ENCODE data around the gene SPEG.
A peak's percentile ranks its signal among the peaks of the same experiment; 100 is the strongest.

Gene SPEG

DNA sequence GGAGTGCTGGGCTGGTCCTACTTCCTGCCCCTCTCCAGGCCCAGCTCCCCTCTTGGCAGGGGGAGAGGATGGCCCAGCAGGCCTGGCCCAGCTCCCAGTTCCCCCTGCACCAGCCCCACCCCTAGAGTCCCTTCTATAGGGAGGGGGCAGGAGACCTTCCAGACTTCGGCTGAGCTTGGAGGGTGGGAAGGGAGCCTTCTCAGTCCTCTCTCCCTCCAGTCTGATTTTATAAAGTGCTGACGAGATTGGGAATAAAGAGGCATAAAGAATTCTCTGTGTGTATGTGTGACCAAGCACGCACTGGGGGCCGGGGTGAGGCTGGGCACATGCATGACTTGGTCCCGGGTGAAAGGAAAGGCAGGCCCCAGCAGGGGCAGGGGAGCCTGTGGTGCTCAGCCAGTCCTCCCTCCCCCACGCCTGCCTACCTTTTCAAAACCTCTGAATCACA lies 103.9 kb downstream of the SPEG start:
- Histone ChIP-seq H3K4me1 (ENCODE audit: control insufficient read depth, insufficient read depth, low read length) (peaks cover 4% of the 10 kb centered on the region), H3K36me3 (ENCODE audit: control insufficient read depth, insufficient read depth, low read length) (peaks cover 3% of the 10 kb centered on the region), H3K9ac (ENCODE audit: low read length) (no peak overlapping the region), H3K27ac (ENCODE audit: low read depth, low read length) (no peak overlapping the region), H3K27me3 (ENCODE audit: control insufficient read depth, insufficient read depth, low read length) (peaks cover 3% of the 10 kb centered on the region), H3K4me3 (ENCODE audit: low read length) (no peak overlapping the region)

GRCh38 chr2:219538956-219539788 lies 104.5 kb downstream of the SPEG start:
- Histone ChIP-seq H3K36me3 (ENCODE audit: control insufficient read depth, insufficient read depth, low read length) (peaks cover 3% of the 10 kb centered on the region), H3K9ac (ENCODE audit: low read length) (no peak overlapping the region), H3K4me3 (ENCODE audit: low read length) (no peak overlapping the region), H3K27me3 (ENCODE audit: control insufficient read depth, insufficient read depth, low read length) (peaks cover 3% of the 10 kb centered on the region), H3K4me1 (ENCODE audit: control insufficient read depth, insufficient read depth, low read length) (peaks cover 4% of the 10 kb centered on the region), H3K27ac (ENCODE audit: low read depth, low read length) (no peak overlapping the region)

- Histone ChIP-seq H3K9ac (ENCODE audit: low read length) (no peak overlapping the region), H3K36me3 (ENCODE audit: control insufficient read depth, insufficient read depth, low read length) (peaks cover 3% of the 10 kb centered on the region), H3K4me1 (ENCODE audit: control insufficient read depth, insufficient read depth, low read length) (peaks cover 4% of the 10 kb centered on the region), H3K4me3 (ENCODE audit: low read length) (no peak overlapping the region), H3K27me3 (ENCODE audit: control insufficient read depth, insufficient read depth, low read length) (no peaks in the 10 kb centered on the region), H3K27ac (ENCODE audit: low read depth, low read length) (no peak overlapping the region)
Observed at GRCh38 chr2:219539926-219540678, 105.5 kb downstream of the SPEG start.

DNA sequence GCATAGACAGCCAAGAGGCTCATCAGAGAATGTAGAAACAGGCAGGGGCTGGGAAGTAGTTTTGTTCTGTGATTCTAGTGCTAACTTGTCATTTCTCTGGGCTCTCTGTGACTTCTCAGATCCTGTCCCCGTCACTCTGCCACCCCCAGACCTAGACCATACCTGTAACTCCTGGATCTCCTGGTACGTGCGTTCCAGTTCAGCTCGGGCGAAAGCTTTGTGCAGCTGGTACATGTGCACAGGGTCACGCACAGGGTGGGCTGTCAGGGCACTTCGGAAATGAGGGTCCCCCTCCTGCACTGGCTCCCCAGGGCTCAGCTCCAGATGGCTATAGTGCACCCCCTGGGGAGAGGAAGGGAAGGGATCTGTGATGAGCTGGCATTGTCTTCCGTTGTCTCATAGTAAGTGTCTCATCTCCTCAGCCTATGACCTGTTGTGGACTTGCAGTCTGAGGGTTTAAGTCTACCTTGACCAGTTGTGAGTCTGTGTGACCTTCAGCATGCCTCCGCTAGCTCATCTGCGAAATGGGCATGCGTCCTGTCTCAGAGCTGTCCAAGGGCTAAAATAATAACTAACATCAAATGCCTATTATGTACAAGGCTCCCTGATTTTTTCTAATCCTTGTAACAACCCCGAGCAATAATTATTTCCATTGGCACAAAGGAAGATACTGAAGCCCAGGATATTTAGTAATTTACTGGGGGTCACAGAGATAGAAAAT lies 106.3 kb downstream of the SPEG start:
- H3K9ac ChIP-seq (ENCODE audit: low read length): no peak overlapping the region
- H3K4me1 ChIP-seq (ENCODE audit: control insufficient read depth, insufficient read depth, low read length): peaks cover 4% of the 10 kb centered on the region
- H3K27ac ChIP-seq (ENCODE audit: low read depth, low read length): no peak overlapping the region
- H3K4me3 ChIP-seq (ENCODE audit: low read length): no peak overlapping the region
- H3K36me3 ChIP-seq (ENCODE audit: control insufficient read depth, insufficient read depth, low read length): peaks cover 3% of the 10 kb centered on the region
- H3K27me3 ChIP-seq (ENCODE audit: control insufficient read depth, insufficient read depth, low read length): no peaks in the 10 kb centered on the region

GRCh38 chr2:219541611-219542180 lies 107.1 kb downstream of the SPEG start:
- Histone ChIP-seq H3K27me3 (ENCODE audit: control insufficient read depth, insufficient read depth, low read length) (no peaks in the 10 kb centered on the region), H3K4me1 (ENCODE audit: control insufficient read depth, insufficient read depth, low read length) (peaks cover 4% of the 10 kb centered on the region), H3K36me3 (ENCODE audit: control insufficient read depth, insufficient read depth, low read length) (peaks cover 3% of the 10 kb centered on the region), H3K9ac (ENCODE audit: low read length) (no peak overlapping the region), H3K27ac (ENCODE audit: low read depth, low read length) (no peak overlapping the region), H3K4me3 (ENCODE audit: low read length) (peak overlapping the region; percentile 55)

DNA sequence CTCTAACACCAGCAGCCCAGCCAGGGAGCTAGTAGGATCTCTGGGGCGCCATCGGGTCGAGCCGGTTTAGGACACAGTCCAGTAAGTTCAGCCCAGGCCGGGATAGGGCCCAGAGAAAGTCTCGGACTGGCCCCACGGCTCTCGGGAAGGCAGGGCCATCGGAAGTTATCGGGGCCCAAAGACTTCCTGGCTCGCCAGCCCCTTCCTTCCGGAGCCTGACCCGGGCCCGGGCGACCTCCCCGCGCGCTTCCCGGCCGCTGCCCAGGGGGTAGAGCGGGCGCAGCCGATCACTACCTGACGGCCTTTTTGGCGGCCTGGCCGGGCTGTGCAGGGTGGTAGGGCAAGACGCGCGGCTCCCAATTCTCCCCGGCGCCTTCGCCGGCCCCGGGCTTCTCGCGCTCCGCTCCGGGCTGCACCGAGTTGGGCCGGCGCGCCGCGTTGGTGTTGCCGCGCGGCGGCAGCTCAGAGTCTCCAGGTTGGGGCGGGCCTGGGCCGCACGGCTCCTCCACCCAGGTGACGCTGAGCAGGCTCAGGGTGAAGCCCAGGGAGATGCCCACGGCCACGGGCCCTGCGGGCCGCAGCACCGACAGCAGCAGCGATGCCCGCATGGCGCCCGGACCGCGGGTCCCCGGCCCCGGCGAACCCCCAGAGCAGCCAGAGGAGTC lies 108.4 kb downstream of the SPEG start:
- H3K27me3 ChIP-seq (ENCODE audit: control insufficient read depth, insufficient read depth, low read length): no peaks in the 10 kb centered on the region
- peaks cover 4% of the 10 kb centered on the region for H3K4me1 ChIP-seq (ENCODE audit: control insufficient read depth, insufficient read depth, low read length)
- peaks cover 3% of the 10 kb centered on the region for H3K36me3 ChIP-seq (ENCODE audit: control insufficient read depth, insufficient read depth, low read length)

GRCh38 chr2:219543596-219544358 lies 109.1 kb downstream of the SPEG start, which contains the start of the genes CHPF and TMEM198:
Gene CHPF, minus strand, starts transcription at chr2:219543809. Its CDS starts 271 bp downstream, at chr2:219543538.
Gene TMEM198, plus strand, starts transcription at chr2:219544028. Its CDS starts 700 bp downstream, at chr2:219544728.
- Histone ChIP-seq H3K27me3 (ENCODE audit: control insufficient read depth, insufficient read depth, low read length) (no peaks in the 10 kb centered on the region), H3K4me3 (ENCODE audit: low read length) (peak within 1 kb of the TSS; percentile 66), H3K4me1 (ENCODE audit: control insufficient read depth, insufficient read depth, low read length) (peaks cover 4% of the 10 kb centered on the region), H3K9ac (ENCODE audit: low read length) (no peak within 1 kb of the TSS), H3K36me3 (ENCODE audit: control insufficient read depth, insufficient read depth, low read length) (peaks cover 3% of the 10 kb centered on the region), H3K27ac (ENCODE audit: low read depth, low read length) (peak within 1 kb of the TSS; percentile 79)

More for the DNA sequence above, 108.4 kb downstream of the SPEG start:
- Histone ChIP-seq H3K9ac (ENCODE audit: low read length) (no peak overlapping the region), H3K4me3 (ENCODE audit: low read length) (peak overlapping the region; percentile 66), H3K27ac (ENCODE audit: low read depth, low read length) (peak overlapping the region; percentile 79)

DNA sequence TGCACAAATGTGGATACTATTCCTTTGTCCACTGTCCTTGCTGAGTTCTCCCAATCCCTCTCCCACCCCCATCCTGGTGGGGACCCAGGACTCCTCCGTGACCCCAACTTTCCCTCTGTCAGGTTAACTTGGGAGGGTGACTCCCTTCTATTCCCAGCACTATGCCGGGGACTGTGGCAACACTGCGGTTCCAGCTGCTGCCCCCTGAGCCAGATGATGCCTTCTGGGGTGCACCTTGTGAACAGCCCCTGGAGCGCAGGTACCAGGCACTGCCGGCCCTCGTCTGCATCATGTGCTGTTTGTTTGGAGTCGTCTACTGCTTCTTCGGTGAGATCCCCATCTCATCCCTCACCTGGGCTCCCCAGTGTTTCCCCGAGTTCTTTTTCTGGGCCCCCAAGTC lies 109.9 kb downstream of the SPEG start:
- peak overlapping the region; percentile 66 for H3K4me3 ChIP-seq (ENCODE audit: low read length)

DNA sequence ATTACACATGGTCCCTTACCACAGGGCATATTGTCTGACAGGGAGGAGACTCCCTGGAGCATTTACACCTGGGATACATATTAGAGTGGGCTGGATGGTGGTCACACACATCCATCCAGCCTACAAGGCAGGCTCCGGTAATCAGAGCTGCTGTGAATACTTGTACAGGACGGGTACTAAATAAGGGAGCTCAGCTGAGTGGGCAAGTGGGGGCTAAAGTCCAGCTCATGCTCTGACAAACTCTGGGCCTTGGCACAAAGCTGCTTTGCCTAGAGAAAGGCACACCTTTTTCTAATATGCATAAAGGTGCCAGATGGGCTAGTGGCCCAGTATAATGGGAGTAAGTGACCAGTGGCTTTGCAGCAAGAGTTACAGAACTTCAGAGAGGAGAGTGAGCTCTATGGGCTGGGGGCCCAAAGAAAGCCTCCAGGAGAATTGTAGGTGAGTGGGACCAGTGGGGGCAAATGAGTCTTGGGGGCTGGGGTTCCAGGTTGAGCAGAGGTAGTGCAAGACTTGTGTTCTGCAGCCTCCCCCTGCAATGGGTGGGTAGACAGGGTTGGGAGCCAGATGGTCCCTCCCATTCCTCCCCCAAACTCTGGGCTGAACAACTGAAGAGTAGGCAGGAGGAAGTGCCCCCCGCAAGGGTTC lies 110.8 kb downstream of the SPEG start:
- H3K4me1 ChIP-seq (ENCODE audit: control insufficient read depth, insufficient read depth, low read length): peaks cover 4% of the 10 kb centered on the region
- H3K9ac ChIP-seq (ENCODE audit: low read length): no peak overlapping the region
- H3K4me3 ChIP-seq (ENCODE audit: low read length): no peak overlapping the region
- no peaks in the 10 kb centered on the region for H3K27me3 ChIP-seq (ENCODE audit: control insufficient read depth, insufficient read depth, low read length)
- H3K36me3 ChIP-seq (ENCODE audit: control insufficient read depth, insufficient read depth, low read length): no peaks in the 10 kb centered on the region
- H3K27ac ChIP-seq (ENCODE audit: low read depth, low read length): no peak overlapping the region

More for the DNA sequence above, 109.9 kb downstream of the SPEG start:
- no peaks in the 10 kb centered on the region for H3K36me3 ChIP-seq (ENCODE audit: control insufficient read depth, insufficient read depth, low read length)
- no peak overlapping the region for H3K9ac ChIP-seq (ENCODE audit: low read length)
- no peak overlapping the region for H3K27ac ChIP-seq (ENCODE audit: low read depth, low read length)
- no peaks in the 10 kb centered on the region for H3K27me3 ChIP-seq (ENCODE audit: control insufficient read depth, insufficient read depth, low read length)
- peaks cover 4% of the 10 kb centered on the region for H3K4me1 ChIP-seq (ENCODE audit: control insufficient read depth, insufficient read depth, low read length)

DNA sequence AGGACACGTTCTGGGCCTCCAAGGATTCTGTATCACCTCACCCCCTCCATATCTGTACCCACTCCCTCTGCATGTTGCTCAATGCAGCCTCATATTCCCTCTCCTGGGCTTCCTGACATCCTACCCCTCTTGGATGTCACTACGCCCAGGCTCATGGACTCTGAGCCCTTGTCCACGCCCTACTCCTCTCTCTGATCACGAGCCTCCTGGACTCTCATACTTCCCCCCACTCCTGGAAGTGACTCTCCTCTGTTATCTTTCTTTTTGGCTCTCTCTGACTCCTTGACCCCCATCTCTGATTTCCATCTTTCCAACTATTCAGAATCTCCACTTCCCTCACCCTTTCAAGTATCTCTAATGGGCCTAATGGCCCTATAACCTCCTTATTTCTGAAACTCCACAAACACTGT lies 111.3 kb downstream of the SPEG start:
- Histone ChIP-seq H3K27me3 (ENCODE audit: control insufficient read depth, insufficient read depth, low read length) (peaks cover 3% of the 10 kb centered on the region), H3K9ac (ENCODE audit: low read length) (no peak overlapping the region), H3K27ac (ENCODE audit: low read depth, low read length) (no peak overlapping the region), H3K4me1 (ENCODE audit: control insufficient read depth, insufficient read depth, low read length) (peaks cover 4% of the 10 kb centered on the region), H3K4me3 (ENCODE audit: low read length) (no peak overlapping the region), H3K36me3 (ENCODE audit: control insufficient read depth, insufficient read depth, low read length) (no peaks in the 10 kb centered on the region)

DNA sequence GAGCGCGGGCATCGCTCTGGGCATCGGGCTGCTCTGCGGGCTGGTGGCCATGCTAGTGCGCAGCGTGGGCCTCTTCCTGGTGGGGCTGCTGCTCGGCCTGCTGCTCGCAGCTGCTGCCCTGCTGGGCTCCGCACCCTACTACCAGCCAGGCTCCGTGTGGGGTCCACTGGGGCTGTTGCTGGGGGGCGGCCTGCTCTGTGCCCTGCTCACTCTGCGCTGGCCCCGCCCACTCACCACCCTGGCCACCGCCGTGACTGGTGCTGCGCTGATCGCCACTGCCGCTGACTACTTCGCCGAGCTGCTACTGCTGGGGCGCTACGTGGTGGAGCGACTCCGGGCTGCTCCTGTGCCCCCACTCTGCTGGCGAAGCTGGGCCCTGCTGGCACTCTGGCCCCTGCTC lies 113.0 kb downstream of the SPEG start:
- peaks cover 4% of the 10 kb centered on the region for H3K4me1 ChIP-seq (ENCODE audit: control insufficient read depth, insufficient read depth, low read length)
- H3K9ac ChIP-seq (ENCODE audit: low read length): no peak overlapping the region
- peaks cover 3% of the 10 kb centered on the region for H3K27me3 ChIP-seq (ENCODE audit: control insufficient read depth, insufficient read depth, low read length)
- H3K4me3 ChIP-seq (ENCODE audit: low read length): no peak overlapping the region
- H3K36me3 ChIP-seq (ENCODE audit: control insufficient read depth, insufficient read depth, low read length): no peaks in the 10 kb centered on the region
- no peak overlapping the region for H3K27ac ChIP-seq (ENCODE audit: low read depth, low read length)

Data from rectal smooth muscle tissue (tissue), 1 donor.